ENCODE results near the gene SELENOV. TPM values are rescaled to one million over a fixed set of nuclear protein-coding genes. Genes with fewer than 3 reads are reported as not detected.

Gene SELENOV
- total RNA-seq, 3 donors from 2014 or later = not detected

GRCh38 chr19:39532233-39533002 lies 17.5 kb downstream of the SELENOV start, which contains the start of gene EID2B:
Gene EID2B, minus strand, starts transcription at chr19:39532852. Its CDS starts 50 bp downstream, at chr19:39532802.
- Histone ChIP-seq H3K9me3 (no peaks in the 10 kb centered on the region), H3K4me3 (peak within 1 kb of the TSS; percentile 81 to 93 (median 88)), H3K27me3 (no peaks in the 10 kb centered on the region), H3K36me3 (no peaks in the 10 kb centered on the region), H3K27ac (peak within 1 kb of the TSS; percentile 80 to 88), H3K4me1 (no peaks in the 10 kb centered on the region)
- TF ChIP-seq CTCF (IDR thresholded peaks at IDR 0.05) = peak; percentile 96 to 99 (median 99)
- peak in 2 of 3 donors; percentile 36 to 75 for TF ChIP-seq POLR2AphosphoS5 (IDR thresholded peaks at IDR 0.05)
- TF ChIP-seq POLR2A (IDR thresholded peaks at IDR 0.05) = no peak
- intact Hi-C loops (cut with DNase I; ENCODE audit: low total_unique reads) = no loop called here
- DNase-seq (ENCODE audit: low spot score in 2 of 2) = peak; percentile 91 to 95

GRCh38 chr19:39533003-39533512 lies 18.1 kb downstream of the SELENOV start:
- peak overlapping the region in 2 of 3 donors; percentile 88 to 93 for H3K4me3 ChIP-seq
- no peaks in the 10 kb centered on the region for H3K9me3 ChIP-seq
- H3K27ac ChIP-seq = no peak overlapping the region
- no peak for DNase-seq (ENCODE audit: low spot score in 2 of 2)
- H3K27me3 ChIP-seq = no peaks in the 10 kb centered on the region
- no peak for TF ChIP-seq POLR2AphosphoS5 (IDR thresholded peaks at IDR 0.05)
- no peak for TF ChIP-seq CTCF (IDR thresholded peaks at IDR 0.05)
- TF ChIP-seq POLR2A (IDR thresholded peaks at IDR 0.05) = no peak
- no peaks in the 10 kb centered on the region for H3K36me3 ChIP-seq
- H3K4me1 ChIP-seq = no peaks in the 10 kb centered on the region
- intact Hi-C loops (cut with DNase I; ENCODE audit: low total_unique reads) = no loop called here

- H3K27ac ChIP-seq = no peak overlapping the region
- no peaks in the 10 kb centered on the region for H3K9me3 ChIP-seq
- no peaks in the 10 kb centered on the region for H3K27me3 ChIP-seq
- no peak for TF ChIP-seq CTCF (IDR thresholded peaks at IDR 0.05)
- TF ChIP-seq POLR2A (IDR thresholded peaks at IDR 0.05) = no peak
- TF ChIP-seq POLR2AphosphoS5 (IDR thresholded peaks at IDR 0.05) = no peak
- no peak overlapping the region for H3K4me3 ChIP-seq
- no peak for DNase-seq (ENCODE audit: low spot score in 2 of 2)
- H3K36me3 ChIP-seq = no peaks in the 10 kb centered on the region
- H3K4me1 ChIP-seq = peaks cover 0 to 6% of the 10 kb centered on the region in 2 donors
- intact Hi-C loops (cut with DNase I; ENCODE audit: low total_unique reads) = no loop called here
Observed at GRCh38 chr19:39533791-39534190, 18.9 kb downstream of the SELENOV start.

GRCh38 chr19:39539165-39539517 lies 24.2 kb downstream of the SELENOV start:
- Histone ChIP-seq H3K9me3 (no peaks in the 10 kb centered on the region), H3K4me1 (peaks cover 0 to 10% of the 10 kb centered on the region in 2 donors), H3K27ac (peak overlapping the region; percentile 93 to 94), H3K4me3 (peak overlapping the region; percentile 66 to 83 (median 74)), H3K36me3 (no peaks in the 10 kb centered on the region), H3K27me3 (no peaks in the 10 kb centered on the region)
- no peak for DNase-seq (ENCODE audit: low spot score in 2 of 2)
- TF ChIP-seq CTCF (IDR thresholded peaks at IDR 0.05) (no peak), POLR2AphosphoS5 (IDR thresholded peaks at IDR 0.05) (no peak), POLR2A (IDR thresholded peaks at IDR 0.05) (no peak)
- intact Hi-C loops (cut with DNase I; ENCODE audit: low total_unique reads) = no loop called here

Data from breast epithelium (tissue), 4 donors.